ENCODE measurements around the gene CDH23.

- TF ChIP-seq CTCF (IDR thresholded peaks at IDR 0.05) (no peak), POLR2AphosphoS5 (IDR thresholded peaks at IDR 0.05) (no peak), POLR2A (IDR thresholded peaks at IDR 0.05) (no peak)
Observed at GRCh38 chr10:71849461-71849908, 452.8 kb downstream of the CDH23 start.
